Medulla oblongata (tissue), 1 donor: Measurements from ENCODE around the gene GFRA3.
A peak's percentile ranks its signal among the peaks of the same experiment; 100 is the strongest.
"Not testable (repeated sequence)": the region's sequence is repeated elsewhere in the genome, so short reads cannot be mapped to it uniquely, and the experiment has no call there.

Source experiments
- DNase-seq: peaks from one replicate; pipeline ENCODE4 v3.0.0-alpha.2; 2015; ENCODE audit errors: extremely low spot score

GFRA3 gene

GRCh38 chr5:138274189-138274853 is at the start of gene GFRA3:
Gene GFRA3, minus strand, starts transcription at chr5:138274621. Its CDS starts 197 bp downstream, at chr5:138274424.
- DNase-seq, result no peak

GRCh38 chr5:138318211-138318610 is 43.8 kb upstream of the GFRA3 start:
- not testable (repeated sequence) for DNase-seq

- DNase-seq, result no peak
Measured at GRCh38 chr5:138316355-138316754, 41.9 kb upstream of the GFRA3 start.

- no peak for DNase-seq
Measured at GRCh38 chr5:138315751-138316278, 41.4 kb upstream of the GFRA3 start.

- DNase-seq, result peak; percentile 11
Measured at GRCh38 chr5:138305797-138306196, 31.4 kb upstream of the GFRA3 start.

GRCh38 chr5:138303372-138303771 is 29.0 kb upstream of the GFRA3 start:
- DNase-seq, result no peak

GRCh38 chr5:138289296-138289695 is 14.9 kb upstream of the GFRA3 start:
- DNase-seq, result no peak

GRCh38 chr5:138287246-138287645 is 12.8 kb upstream of the GFRA3 start:
- DNase-seq, result no peak

GRCh38 chr5:138282920-138283742 is 8.7 kb upstream of the GFRA3 start:
- peak; percentile 38 for DNase-seq

- no peak for DNase-seq
Measured at GRCh38 chr5:138280915-138281314, 6.5 kb upstream of the GFRA3 start.

GRCh38 chr5:138276402-138277054 is 2.1 kb upstream of the GFRA3 start:
- no peak for DNase-seq

GRCh38 chr5:138275895-138276294 is 1.5 kb upstream of the GFRA3 start:
- DNase-seq, result no peak

GRCh38 chr5:138275379-138275782 is 960 bp upstream of the GFRA3 start:
- no peak for DNase-seq

GRCh38 chr5:138273834-138274188 is 610 bp downstream of the GFRA3 start:
- no peak for DNase-seq

GRCh38 chr5:138272681-138273080 is 1.7 kb downstream of the GFRA3 start:
- no peak for DNase-seq

- no peak for DNase-seq
Measured at GRCh38 chr5:138271281-138271680, 3.1 kb downstream of the GFRA3 start.

- DNase-seq, result no peak
Measured at GRCh38 chr5:138264183-138264582, 10.2 kb downstream of the GFRA3 start.

GRCh38 chr5:138263581-138263980 is 10.8 kb downstream of the GFRA3 start:
- no peak for DNase-seq

- DNase-seq, result no peak
Measured at GRCh38 chr5:138258704-138259292, 15.6 kb downstream of the GFRA3 start.

- DNase-seq, result no peak
Measured at GRCh38 chr5:138257583-138257982, 16.8 kb downstream of the GFRA3 start.

- no peak for DNase-seq
Measured at GRCh38 chr5:138252944-138253343, 21.5 kb downstream of the GFRA3 start.

GRCh38 chr5:138247800-138248199 is 26.6 kb downstream of the GFRA3 start:
- not testable (repeated sequence) for DNase-seq
